DOHH2 (cell line): ENCODE data around the gene CD2.

Experiments used
- H3F3A ChIP-seq: fragments of 200-600 bp; sonication (generic), shearing (Covaris generic); 2 replicates; pipeline ENCODE4 v1.6.0; 2016; ENCODE audit warnings: antibody characterized with exemption, mild to moderate bottlenecking; ENCODE audit not compliant: control insufficient read depth, insufficient read depth
- H3K27ac ChIP-seq: fragments of 200-600 bp; sonication (generic); 2 replicates; pipeline ENCODE4 v1.5.1; 2014; ENCODE audit warnings: low read depth, mild to moderate bottlenecking, low read length, moderate library complexity
- H3K27me3 ChIP-seq: fragments of 200-600 bp; sonication (generic); 2 replicates; pipeline ENCODE4 v1.6.1; 2014; ENCODE audit warnings: mild to moderate bottlenecking, low read length, mixed read lengths; ENCODE audit not compliant: control insufficient read depth
- H3K36me3 ChIP-seq: fragments of 200-600 bp; sonication (generic); 2 replicates; pipeline ENCODE4 v1.6.1; 2014; ENCODE audit warnings: mild to moderate bottlenecking, low read length, moderate library complexity, mixed read lengths; ENCODE audit not compliant: control insufficient read depth
- H3K4me1 ChIP-seq: fragments of 200-600 bp; sonication (generic); 2 replicates; pipeline ENCODE4 v1.6.1; 2014; ENCODE audit warnings: mild to moderate bottlenecking, low read length, mixed read lengths; ENCODE audit not compliant: control insufficient read depth
- H3K4me2 ChIP-seq: fragments of 200-600 bp; sonication (generic); 2 replicates; pipeline ENCODE4 v1.6.0; 2014; ENCODE audit warnings: mild to moderate bottlenecking, low read length, moderate library complexity
- H3K4me3 ChIP-seq: fragments of 200-600 bp; sonication (generic); 2 replicates; pipeline ENCODE4 v1.5.1; 2014; ENCODE audit warnings: mild to moderate bottlenecking, low read length, mixed read lengths
- H3K79me2 ChIP-seq: fragments of 200-600 bp; sonication (generic); 2 replicates; pipeline ENCODE4 v1.6.1; 2014; ENCODE audit warnings: mild to moderate bottlenecking, low read length, mixed read lengths; ENCODE audit not compliant: control insufficient read depth
- H3K9me2 ChIP-seq: fragments of 200-600 bp; sonication (generic); replicated peaks from 2 replicates; pipeline ENCODE4 v1.6.1; 2014; ENCODE audit warnings: mild to moderate bottlenecking, low read length, mixed read lengths; ENCODE audit not compliant: control insufficient read depth
- H3K9me3 ChIP-seq: fragments of 200-600 bp; sonication (generic); 2 replicates; pipeline ENCODE4 v1.6.1; 2014; ENCODE audit warnings: antibody characterized with exemption, low read length, mixed read lengths; ENCODE audit not compliant: control insufficient read depth, insufficient read depth
- H4K20me1 ChIP-seq: fragments of 200-600 bp; sonication (generic); 2 replicates; pipeline ENCODE4 v1.6.0; 2014; ENCODE audit warnings: low read depth, mild to moderate bottlenecking, antibody characterized with exemption, low read length, moderate library complexity; ENCODE audit not compliant: control insufficient read depth, insufficient read depth
- CTCF ChIP-seq: fragments of 200-600 bp; sonication (generic); IDR thresholded peaks from one replicate; pipeline ENCODE4 v1.5.1; 2014; ENCODE audit warnings: antibody characterized with exemption, mild to moderate bottlenecking, low read depth, low read length; ENCODE audit not compliant: poor library complexity, severe bottlenecking
- EZH2phosphoT487 ChIP-seq: fragments of 200-600 bp; sonication (generic); IDR thresholded peaks from 2 replicates; pipeline ENCODE4 v1.6.1; 2017; ENCODE audit warnings: borderline replicate concordance, mild to moderate bottlenecking, antibody characterized with exemption, low read length, moderate library complexity, mixed read lengths

The CD2 gene

GRCh38 chr1:116735246-116735645, 19.0 kb upstream of the CD2 start:
- TF ChIP-seq CTCF (no peak), EZH2phosphoT487 (no peak)
- Histone ChIP-seq H3K9me3 (no peaks in the 10 kb centered on the region), H3K9me2 (no peaks in the 10 kb centered on the region)

GRCh38 chr1:116737020-116737854, 17.0 kb upstream of the CD2 start:
- TF ChIP-seq EZH2phosphoT487 = no peak
- peak; percentile 86 for TF ChIP-seq CTCF

More at GRCh38 chr1:116735246-116735645, 19.0 kb upstream of the CD2 start:
- Histone ChIP-seq H3K27ac (no peak overlapping the region), H4K20me1 (no peaks in the 10 kb centered on the region), H3K4me2 (no peak overlapping the region), H3K27me3 (no peaks in the 10 kb centered on the region), H3K4me1 (peaks cover 14% of the 10 kb centered on the region), H3K79me2 (no peaks in the 10 kb centered on the region), H3K36me3 (no peaks in the 10 kb centered on the region), H3F3A (no peaks in the 10 kb centered on the region), H3K4me3 (no peak overlapping the region)

GRCh38 chr1:116737855-116738321, 16.3 kb upstream of the CD2 start:
- H3K27me3 ChIP-seq = no peaks in the 10 kb centered on the region
- no peaks in the 10 kb centered on the region for H3K9me2 ChIP-seq
- no peak overlapping the region for H3K27ac ChIP-seq
- no peaks in the 10 kb centered on the region for H3F3A ChIP-seq
- H3K4me3 ChIP-seq = no peak overlapping the region
- TF ChIP-seq CTCF (no peak), EZH2phosphoT487 (no peak)
- H3K36me3 ChIP-seq = no peaks in the 10 kb centered on the region
- H3K4me1 ChIP-seq = peaks cover 14% of the 10 kb centered on the region
- H3K9me3 ChIP-seq = peaks cover 11% of the 10 kb centered on the region
- no peaks in the 10 kb centered on the region for H4K20me1 ChIP-seq
- H3K79me2 ChIP-seq = no peaks in the 10 kb centered on the region
- H3K4me2 ChIP-seq = no peak overlapping the region

More at GRCh38 chr1:116737020-116737854, 17.0 kb upstream of the CD2 start:
- Histone ChIP-seq H3K9me2 (no peaks in the 10 kb centered on the region), H3K4me2 (no peak overlapping the region), H3K4me1 (peaks cover 14% of the 10 kb centered on the region), H3K27ac (no peak overlapping the region), H3K79me2 (no peaks in the 10 kb centered on the region), H3K27me3 (no peaks in the 10 kb centered on the region), H3F3A (no peaks in the 10 kb centered on the region), H3K9me3 (peaks cover 6% of the 10 kb centered on the region; the same call in 1 of the 2 replicates), H3K4me3 (no peak overlapping the region), H4K20me1 (no peaks in the 10 kb centered on the region), H3K36me3 (no peaks in the 10 kb centered on the region)
